OCI-LY3 (cell line): ENCODE results near the gene HSD17B13.

Source experiments
- H2AFZ ChIP-seq: fragments of 200-600, 300-600 bp; shearing (Covaris generic); 2 replicates; pipeline ENCODE4 v1.6.0; 2014; ENCODE audit warnings: antibody characterized with exemption, low read depth, low read length
- H3K27ac ChIP-seq: fragments of 200-600, 300-600 bp; sonication (generic); 2 replicates; pipeline ENCODE4 v1.5.1; 2014; ENCODE audit warnings: mild to moderate bottlenecking, low read length, moderate library complexity, mixed read lengths
- H3K27me3 ChIP-seq: fragments of 200-600, 300-600 bp; sonication (generic); 2 replicates; pipeline ENCODE4 v1.6.1; 2014; ENCODE audit warnings: low read depth, low read length, mixed read lengths
- H3K36me3 ChIP-seq: fragments of 200-600, 300-600 bp; sonication (generic); replicated peaks from 2 replicates; pipeline ENCODE3; 2014; ENCODE audit warnings: low read depth, low read length, mixed read lengths
- H3K4me1 ChIP-seq: fragments of 300-600, 200-600 bp; sonication (generic); 2 replicates; pipeline ENCODE4 v1.6.1; 2014; ENCODE audit warnings: low read length, mixed read lengths
- H3K4me2 ChIP-seq: fragments of 200-600, 300-600 bp; sonication (generic); 2 replicates; pipeline ENCODE4 v1.6.1; 2014; ENCODE audit warnings: low read length, mixed read lengths
- H3K4me3 ChIP-seq: fragments of 300-600, 200-600 bp; sonication (generic); 2 replicates; pipeline ENCODE4 v1.5.1; 2014; ENCODE audit warnings: antibody characterized with exemption, mild to moderate bottlenecking, low read length, moderate library complexity
- H3K79me2 ChIP-seq: fragments of 300-600, 200-600 bp; shearing (Covaris generic); 2 replicates; pipeline ENCODE4 v1.6.1; 2014; ENCODE audit warnings: mild to moderate bottlenecking, low read length, mixed read lengths
- H3K9ac ChIP-seq: fragments of 300-600, 200-600 bp; shearing (Covaris generic); 2 replicates; pipeline ENCODE4 v1.6.0; 2014; ENCODE audit warnings: mild to moderate bottlenecking, low read length, moderate library complexity
- H3K9me3 ChIP-seq: fragments of 200-600, 300-600 bp; shearing (Covaris generic); 2 replicates; pipeline ENCODE4 v1.6.1; 2014; ENCODE audit warnings: low read length, mixed read lengths; ENCODE audit not compliant: insufficient read depth
- H4K20me1 ChIP-seq: fragments of 200-600, 300-600 bp; sonication (generic); 2 replicates; pipeline ENCODE4 v1.6.1; 2016; ENCODE audit warnings: low read length, mixed read lengths; ENCODE audit not compliant: insufficient read depth
- EZH2phosphoT487 ChIP-seq: fragments of 200-600 bp; shearing (Covaris generic); IDR thresholded peaks from 2 replicates; pipeline ENCODE4 v1.6.1; 2018; ENCODE audit warnings: antibody characterized with exemption, mixed run types, low read depth
- TF ChIP-seq, protein P1 (sequence below): fragments of 200-600, 300-600 bp; sonication (generic); IDR thresholded peaks from 2 replicates; pipeline ENCODE4 v1.5.1; 2014; ENCODE audit warnings: antibody characterized with exemption, low read length, low read depth

The HSD17B13 gene

DNA sequence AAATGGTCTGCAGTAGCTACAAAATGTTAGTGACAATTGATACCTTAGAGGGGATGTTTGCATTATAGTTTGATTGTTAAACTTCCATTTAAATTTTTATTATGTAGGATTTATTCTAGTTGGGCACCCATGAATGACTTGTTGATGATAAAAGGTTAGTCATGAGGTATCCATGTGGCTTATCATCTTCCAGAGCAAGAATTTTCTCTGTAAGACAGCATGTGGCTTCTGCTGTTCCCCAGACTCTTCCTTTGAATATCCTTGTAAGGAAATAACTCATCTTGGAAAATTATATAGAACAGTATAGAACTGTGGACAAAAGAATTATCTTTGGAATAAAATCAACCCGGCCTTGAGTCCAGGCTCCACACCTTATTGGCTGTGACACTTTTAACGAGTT lies 62.2 kb downstream of the HSD17B13 start:
- Histone ChIP-seq H3K9me3 (peaks cover 5% of the 10 kb centered on the region; the same call in 1 of the 2 replicates), H4K20me1 (no peaks in the 10 kb centered on the region), H3K9ac (no peak overlapping the region), H3K36me3 (peaks cover 4% of the 10 kb centered on the region), H3K4me3 (no peak overlapping the region), H3K79me2 (no peaks in the 10 kb centered on the region), H3K4me1 (peaks cover 9% of the 10 kb centered on the region; the same call in 1 of the 2 replicates), H3K4me2 (no peak overlapping the region), H3K27ac (no peak overlapping the region), H2AFZ (no peak overlapping the region), H3K27me3 (no peaks in the 10 kb centered on the region)
- no peak for TF ChIP-seq EZH2phosphoT487
- TF ChIP-seq, protein P1, sequence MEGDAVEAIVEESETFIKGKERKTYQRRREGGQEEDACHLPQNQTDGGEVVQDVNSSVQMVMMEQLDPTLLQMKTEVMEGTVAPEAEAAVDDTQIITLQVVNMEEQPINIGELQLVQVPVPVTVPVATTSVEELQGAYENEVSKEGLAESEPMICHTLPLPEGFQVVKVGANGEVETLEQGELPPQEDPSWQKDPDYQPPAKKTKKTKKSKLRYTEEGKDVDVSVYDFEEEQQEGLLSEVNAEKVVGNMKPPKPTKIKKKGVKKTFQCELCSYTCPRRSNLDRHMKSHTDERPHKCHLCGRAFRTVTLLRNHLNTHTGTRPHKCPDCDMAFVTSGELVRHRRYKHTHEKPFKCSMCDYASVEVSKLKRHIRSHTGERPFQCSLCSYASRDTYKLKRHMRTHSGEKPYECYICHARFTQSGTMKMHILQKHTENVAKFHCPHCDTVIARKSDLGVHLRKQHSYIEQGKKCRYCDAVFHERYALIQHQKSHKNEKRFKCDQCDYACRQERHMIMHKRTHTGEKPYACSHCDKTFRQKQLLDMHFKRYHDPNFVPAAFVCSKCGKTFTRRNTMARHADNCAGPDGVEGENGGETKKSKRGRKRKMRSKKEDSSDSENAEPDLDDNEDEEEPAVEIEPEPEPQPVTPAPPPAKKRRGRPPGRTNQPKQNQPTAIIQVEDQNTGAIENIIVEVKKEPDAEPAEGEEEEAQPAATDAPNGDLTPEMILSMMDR: no peak

DNA sequence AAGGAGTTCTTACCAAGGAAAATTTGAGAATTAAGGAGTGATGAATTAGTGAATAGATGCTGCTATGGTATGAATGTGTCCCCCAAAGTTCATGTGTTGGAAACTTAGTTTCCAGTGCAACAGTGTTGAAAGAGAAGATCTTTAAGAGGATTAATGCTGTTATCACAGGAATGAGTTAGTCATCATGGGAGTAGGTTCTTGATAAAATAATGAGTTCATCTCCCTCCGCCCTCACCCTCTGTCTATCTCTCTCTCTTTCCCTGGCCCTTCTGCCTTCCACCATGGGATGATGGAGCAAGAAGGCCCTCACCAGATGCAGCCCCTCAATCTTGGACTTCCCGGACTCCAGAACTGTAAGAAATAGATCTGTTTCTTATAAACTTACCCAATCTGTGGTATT lies 64.0 kb downstream of the HSD17B13 start:
- Histone ChIP-seq H3K9me3 (peaks cover 9% of the 10 kb centered on the region; the same call in 1 of the 2 replicates), H3K36me3 (peaks cover 4% of the 10 kb centered on the region), H3K4me2 (no peak overlapping the region), H3K4me1 (no peaks in the 10 kb centered on the region), H3K4me3 (no peak overlapping the region), H3K79me2 (no peaks in the 10 kb centered on the region), H3K27ac (no peak overlapping the region), H4K20me1 (no peaks in the 10 kb centered on the region), H3K27me3 (no peaks in the 10 kb centered on the region), H3K9ac (no peak overlapping the region), H2AFZ (no peak overlapping the region)
- TF ChIP-seq, protein P1: no peak
- no peak for TF ChIP-seq EZH2phosphoT487

DNA sequence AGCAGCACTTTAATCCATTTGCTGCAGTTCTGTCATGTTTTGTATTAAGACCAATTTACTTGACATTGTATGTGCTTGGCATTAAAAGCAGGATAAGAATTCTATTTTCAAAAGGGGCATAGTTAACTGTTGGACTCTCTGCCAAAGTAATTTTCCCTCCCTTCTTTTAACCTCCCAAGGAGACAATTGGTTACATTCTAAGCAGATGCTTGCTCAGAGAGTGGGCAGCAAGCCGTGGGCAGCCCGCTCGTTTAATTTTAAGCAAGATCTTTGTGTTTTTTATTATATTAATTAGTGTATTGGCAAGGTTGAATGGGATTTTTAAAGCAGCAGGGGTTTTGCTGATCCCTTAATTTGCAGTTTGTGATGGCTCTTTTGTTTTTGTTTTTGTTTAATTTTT lies 65.2 kb downstream of the HSD17B13 start:
- no peak for TF ChIP-seq EZH2phosphoT487
- TF ChIP-seq, protein P1: no peak
- Histone ChIP-seq H3K79me2 (no peaks in the 10 kb centered on the region), H3K36me3 (peaks cover 4% of the 10 kb centered on the region), H4K20me1 (no peaks in the 10 kb centered on the region), H3K4me3 (no peak overlapping the region), H3K4me2 (no peak overlapping the region), H3K9ac (no peak overlapping the region), H3K9me3 (peaks cover 9% of the 10 kb centered on the region; the same call in 1 of the 2 replicates), H3K4me1 (no peaks in the 10 kb centered on the region), H3K27me3 (no peaks in the 10 kb centered on the region), H2AFZ (no peak overlapping the region), H3K27ac (no peak overlapping the region)

DNA sequence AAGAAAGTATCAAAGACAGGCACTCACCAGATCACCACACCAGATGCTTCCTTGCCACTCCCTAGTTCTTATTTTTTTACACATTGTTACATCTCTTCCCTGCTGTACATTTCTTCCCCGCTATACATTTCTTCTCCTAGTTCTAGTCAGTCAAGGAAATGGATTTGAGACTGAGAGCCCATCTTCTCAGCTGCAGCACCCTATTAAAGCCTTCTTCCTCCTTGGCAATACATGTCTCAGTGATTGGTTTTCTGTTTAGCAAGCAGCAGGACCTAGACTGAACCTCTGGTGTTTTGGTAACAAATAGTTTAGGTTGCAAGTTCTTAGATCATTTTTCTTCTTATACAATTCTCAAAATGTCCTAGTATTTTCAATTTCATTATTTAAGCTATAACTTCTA lies 66.9 kb downstream of the HSD17B13 start:
- Histone ChIP-seq H3K27ac (no peak overlapping the region), H3K9ac (no peak overlapping the region), H3K79me2 (no peaks in the 10 kb centered on the region), H2AFZ (no peak overlapping the region), H3K4me3 (no peak overlapping the region), H3K4me2 (no peak overlapping the region), H3K4me1 (no peaks in the 10 kb centered on the region), H4K20me1 (no peaks in the 10 kb centered on the region), H3K36me3 (peaks cover 4% of the 10 kb centered on the region), H3K9me3 (peaks cover 9% of the 10 kb centered on the region; the same call in 1 of the 2 replicates), H3K27me3 (no peaks in the 10 kb centered on the region)
- TF ChIP-seq EZH2phosphoT487: no peak
- TF ChIP-seq, protein P1: no peak
